SHP77 treated with DMSO at 0.1 percent for 48 hours (cell line): Measurements from ENCODE around the gene ENPP6.

Experiments used
- DNase-seq: peaks from one replicate; lab custom pipeline; 2025; lab: John Stamatoyannopoulos, UW

ENPP6 gene

GRCh38 chr4:184190711-184191110 is 27.0 kb downstream of the ENPP6 start:
- no peak for DNase-seq

GRCh38 chr4:184189966-184190365 is 27.7 kb downstream of the ENPP6 start:
- no peak for DNase-seq

- DNase-seq, result no peak
Measured at GRCh38 chr4:184188443-184189400, 29.0 kb downstream of the ENPP6 start.

DNA sequence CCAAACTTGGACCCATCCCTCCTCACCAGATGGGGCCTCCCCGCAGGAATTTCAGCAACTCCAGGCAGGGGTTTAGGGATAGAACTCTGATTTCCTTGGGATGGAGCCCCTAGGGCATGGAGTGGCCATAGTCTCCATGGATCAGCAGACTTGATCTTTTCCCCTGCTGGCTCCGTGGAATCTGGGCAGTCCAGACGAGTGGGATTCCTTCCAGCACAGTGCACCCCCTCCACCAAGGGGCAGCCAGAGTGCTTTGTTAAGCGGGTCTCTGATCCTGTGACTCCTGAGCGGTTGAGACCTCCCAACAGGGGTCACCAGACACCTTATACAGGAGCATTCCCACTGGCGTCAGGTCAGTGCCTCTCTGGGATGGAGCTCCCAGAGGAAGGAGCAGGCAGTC is 40.4 kb downstream of the ENPP6 start:
- no peak for DNase-seq

DNA sequence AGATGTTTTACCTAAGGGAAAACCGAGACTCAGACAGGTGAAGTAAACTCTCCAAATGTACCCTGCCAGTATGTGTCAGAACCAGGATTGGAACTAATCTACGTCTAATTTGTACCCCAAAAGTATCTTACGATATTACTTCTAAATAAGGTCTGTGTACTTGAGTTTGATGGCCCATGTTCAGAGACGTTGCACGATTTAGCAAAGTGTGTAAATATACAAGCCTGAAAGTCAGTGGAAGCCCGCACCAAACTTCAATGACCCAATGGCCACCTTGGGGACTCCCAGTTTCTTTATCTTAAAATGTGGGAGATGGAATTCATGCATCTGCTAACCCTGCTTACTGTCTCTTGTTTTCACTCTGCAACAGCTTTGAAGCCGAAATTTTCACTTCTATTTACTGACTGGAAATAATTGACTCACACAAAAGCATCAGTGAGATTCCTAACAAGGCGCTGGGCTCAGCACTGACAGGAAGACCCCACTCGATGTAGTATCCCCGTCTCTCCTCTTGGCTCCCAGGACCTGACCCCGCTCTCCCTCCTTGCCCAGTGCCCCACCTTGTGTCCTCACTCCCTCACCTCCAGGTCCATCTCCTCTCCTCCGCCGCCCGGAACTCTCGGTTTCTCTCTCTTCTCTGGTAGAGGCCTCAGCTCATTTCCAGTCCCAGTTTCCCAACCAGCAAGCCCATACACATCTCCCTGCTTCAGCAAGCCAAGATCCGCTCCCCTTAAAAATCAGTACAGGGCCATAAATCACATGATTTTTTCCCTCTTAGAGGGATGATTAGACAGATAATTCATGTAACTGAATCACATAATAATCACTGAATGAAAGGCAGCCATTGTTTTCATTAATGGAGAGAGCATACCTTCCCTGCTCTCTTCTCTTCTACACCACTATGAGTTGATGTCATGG is 42.8 kb downstream of the ENPP6 start:
- DNase-seq, result no peak

DNA sequence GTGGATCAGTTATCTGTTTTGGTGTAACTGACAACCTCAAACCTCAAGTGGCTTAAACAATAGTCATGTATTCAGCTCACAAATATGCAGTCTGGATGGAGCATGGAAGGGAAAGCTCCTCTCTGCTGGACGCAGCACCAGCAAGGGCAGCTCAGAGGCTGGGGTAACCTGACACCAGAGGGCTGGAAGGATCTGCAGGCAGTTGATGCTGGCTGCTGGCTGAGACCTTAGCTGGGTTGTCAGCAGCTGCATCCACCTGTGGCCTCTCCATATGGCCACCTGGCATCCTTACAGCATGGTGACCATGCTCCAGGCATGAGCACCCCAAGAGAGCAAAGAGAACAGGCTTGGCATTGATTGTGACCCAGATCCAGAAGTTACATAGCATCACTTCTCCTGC is 46.7 kb downstream of the ENPP6 start:
- DNase-seq, result peak; percentile 33

- DNase-seq, result no peak
Measured at GRCh38 chr4:184169225-184169867, 48.3 kb downstream of the ENPP6 start.

DNA sequence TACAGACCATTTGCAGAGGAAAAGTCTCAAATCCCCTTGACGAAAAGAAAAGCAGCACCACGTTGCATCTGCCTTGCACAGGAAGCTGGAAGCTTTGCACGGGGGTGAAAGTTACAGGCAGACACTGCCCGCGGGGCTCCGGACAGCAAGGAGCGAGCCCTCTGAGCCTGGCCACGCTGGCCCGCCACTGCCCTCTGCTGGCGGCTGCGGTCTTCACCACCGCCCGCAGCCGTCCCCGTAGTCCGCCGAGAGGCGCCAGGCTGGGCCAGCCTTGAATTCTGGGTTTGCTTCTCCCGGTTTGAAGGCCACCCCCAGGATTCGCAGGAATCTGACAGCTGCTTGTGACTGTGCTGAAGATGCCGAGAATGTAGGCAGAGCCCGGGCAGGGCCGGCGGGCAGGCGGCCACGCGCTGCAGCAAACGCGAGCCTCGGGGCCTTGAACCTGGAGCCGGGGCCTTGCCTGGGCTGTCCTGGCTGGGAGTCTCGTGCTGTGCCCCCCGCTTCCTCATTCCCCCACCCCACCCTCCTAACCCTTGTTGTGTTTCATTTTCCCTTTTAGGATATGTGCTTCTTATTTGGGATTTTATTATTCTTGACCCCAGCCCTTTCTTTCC is 49.2 kb downstream of the ENPP6 start:
- no peak for DNase-seq

- no peak for DNase-seq
Measured at GRCh38 chr4:184167576-184167975, 50.1 kb downstream of the ENPP6 start.

- DNase-seq, result no peak
Measured at GRCh38 chr4:184166736-184167135, 50.9 kb downstream of the ENPP6 start.

GRCh38 chr4:184165291-184165690 is 52.4 kb downstream of the ENPP6 start:
- DNase-seq, result no peak

DNA sequence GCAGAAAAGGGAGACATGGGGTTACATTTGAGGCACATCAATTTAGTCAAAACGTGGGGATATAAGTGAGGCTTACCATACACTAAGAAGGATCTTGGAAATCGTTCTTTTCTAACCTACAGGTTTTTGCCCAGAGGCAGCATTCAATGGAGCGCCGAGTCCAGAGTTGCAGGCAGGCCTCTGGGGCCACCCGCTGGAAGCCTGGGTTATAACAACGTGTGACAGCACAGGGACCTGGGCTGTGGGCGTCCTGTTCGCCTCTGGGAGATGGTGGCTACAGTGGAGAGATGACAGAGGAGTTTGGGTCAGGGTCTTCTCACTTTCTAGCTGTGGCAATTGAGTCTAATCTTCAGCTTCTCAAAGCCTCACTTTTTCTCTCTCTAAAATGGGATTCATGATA is 53.9 kb downstream of the ENPP6 start:
- DNase-seq, result peak; percentile 32

DNA sequence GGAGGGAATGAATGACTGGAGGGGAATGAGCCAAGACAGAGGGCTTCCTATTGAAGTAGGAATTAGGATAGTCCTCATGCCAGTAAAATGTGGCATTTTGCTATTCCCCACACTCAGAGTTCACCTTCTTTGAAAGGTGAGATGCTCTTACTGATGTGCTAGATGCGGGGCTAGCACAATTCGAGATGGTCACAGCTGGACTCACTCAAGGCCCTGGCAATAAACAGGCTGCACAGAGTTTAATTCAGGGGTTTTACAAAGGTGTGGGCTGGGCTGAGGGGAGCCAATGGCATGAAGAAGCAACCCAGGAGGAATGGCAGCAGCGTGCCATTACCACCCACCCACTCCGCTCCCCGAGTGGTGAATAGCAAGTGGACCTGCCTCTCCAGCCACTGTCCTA is 55.1 kb downstream of the ENPP6 start:
- no peak for DNase-seq

DNA sequence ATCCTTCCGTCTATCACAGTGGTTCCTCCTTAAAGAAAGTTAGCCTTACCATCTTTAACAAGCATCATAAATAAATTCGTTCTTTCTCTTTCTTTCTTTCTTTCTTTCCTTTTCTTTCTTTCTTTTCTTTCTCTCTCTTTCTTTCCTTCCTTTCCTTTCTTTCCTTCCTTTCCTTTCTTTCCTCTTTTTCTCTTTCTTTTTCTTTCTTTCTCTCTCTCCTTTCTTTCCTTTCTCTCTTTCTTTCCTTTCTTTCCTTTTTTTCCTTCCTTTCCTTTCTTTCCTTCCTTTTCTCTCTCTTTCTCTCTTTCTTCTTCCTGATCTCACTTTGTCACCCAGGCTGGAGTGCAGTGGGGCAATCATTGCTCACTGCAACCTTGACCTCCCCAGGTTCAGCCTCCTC is 60.4 kb downstream of the ENPP6 start:
- DNase-seq, result no peak

GRCh38 chr4:184156163-184156920 is 61.3 kb downstream of the ENPP6 start:
- no peak for DNase-seq

GRCh38 chr4:184154199-184154598 is 63.5 kb downstream of the ENPP6 start:
- DNase-seq, result no peak

DNA sequence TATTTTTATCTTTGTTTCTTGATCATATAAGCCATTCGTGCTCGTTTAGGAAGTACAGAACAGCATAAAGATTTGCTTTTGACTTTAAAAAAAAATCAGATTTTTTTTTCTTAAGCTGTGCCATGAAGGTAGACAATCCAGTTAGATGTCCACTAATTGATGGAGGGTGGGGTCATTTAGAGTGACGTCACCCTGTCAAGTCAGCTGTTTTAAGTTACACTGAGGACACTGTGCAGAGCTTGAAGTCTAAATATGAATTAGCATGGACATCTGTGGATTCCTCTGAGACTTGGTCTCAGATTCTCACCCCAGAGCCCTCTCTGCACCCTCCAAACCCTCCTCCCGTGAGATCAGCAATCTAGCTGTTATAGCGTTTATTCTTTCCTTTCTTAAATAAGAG is 63.9 kb downstream of the ENPP6 start:
- DNase-seq, result no peak

- DNase-seq, result no peak
Measured at GRCh38 chr4:184151988-184152485, 65.6 kb downstream of the ENPP6 start.

- no peak for DNase-seq
Measured at GRCh38 chr4:184150102-184150839, 67.4 kb downstream of the ENPP6 start.
